Liver (tissue), 9 donors: ENCODE measurements around the gene DICER1. TPM values are rescaled to one million over a fixed set of nuclear protein-coding genes. Genes with fewer than 3 reads are reported as not detected.

Experiments used
- DNase-seq: peaks from one replicate; pipeline ENCODE4 v3.0.0-alpha.2; 2017; ENCODE audit warnings: low spot score
- H3K27ac ChIP-seq, 2 donors: one replicate each; pipeline ENCODE4 v1.7.0; 2013; ENCODE audit warnings: inconsistent platforms in 2 of 2, low read length in 2 of 2, control low read depth in 1 of 2, low read depth in 1 of 2, mild to moderate bottlenecking in 1 of 2
- H3K27me3 ChIP-seq, 4 donors: one replicate each; pipeline versions ENCODE4 v1.6.1 to v1.7.0; 2013; ENCODE audit warnings: low read length in 3 of 4, inconsistent platforms in 1 of 4, mild to moderate bottlenecking in 1 of 4, moderate library complexity in 1 of 4; ENCODE audit not compliant: control insufficient read depth in 4 of 4, insufficient read depth in 4 of 4
- H3K36me3 ChIP-seq, 4 donors: one replicate each; pipeline versions ENCODE4 v1.6.1 to v1.7.0; 2013; ENCODE audit warnings: low read length in 3 of 4, mild to moderate bottlenecking in 3 of 4, low read depth in 1 of 4, moderate library complexity in 1 of 4; ENCODE audit not compliant: control insufficient read depth in 4 of 4, insufficient read depth in 3 of 4
- H3K4me1 ChIP-seq, 4 donors: one replicate each; pipeline versions ENCODE4 v1.6.1 to v1.7.0; 2013; ENCODE audit warnings: low read length in 3 of 4, mild to moderate bottlenecking in 3 of 4, moderate library complexity in 1 of 4; ENCODE audit not compliant: control insufficient read depth in 4 of 4, insufficient read depth in 4 of 4
- H3K4me3 ChIP-seq, 3 donors: one replicate each; pipeline versions ENCODE4 v1.6.1 to v1.7.0; 2013; ENCODE audit warnings: low read length in 3 of 3, control low read depth in 1 of 3, low read depth in 1 of 3, mild to moderate bottlenecking in 1 of 3
- H3K9ac ChIP-seq, 2 donors: one replicate each; pipeline ENCODE4 v1.7.0; 2013; ENCODE audit warnings: low read length in 2 of 2, mild to moderate bottlenecking in 2 of 2, moderate library complexity in 2 of 2, control low read depth in 1 of 2, low read depth in 1 of 2
- H3K9me3 ChIP-seq, 4 donors: one replicate each; pipeline versions ENCODE4 v1.6.1 to v1.7.0; 2013; ENCODE audit warnings: low read length in 3 of 4; ENCODE audit not compliant: control insufficient read depth in 4 of 4
- FOXA1 ChIP-seq: IDR thresholded peaks from 2 replicates; pipeline ENCODE4 v1.6.1; 2016; ENCODE audit warnings: antibody characterized with exemption
- FOXA2 ChIP-seq: IDR thresholded peaks from 2 replicates; pipeline ENCODE4 v1.6.1; 2016; ENCODE audit warnings: antibody characterized with exemption
- GABPA ChIP-seq, 2 donors: IDR thresholded peaks in 1 of 2; conservative IDR thresholded peaks in 1 of 2; 2 replicates each; pipeline ENCODE4 v1.6.1; 2016; ENCODE audit warnings: antibody characterized with exemption in 2 of 2, mild to moderate bottlenecking in 1 of 2, moderate library complexity in 1 of 2
- HNF4A ChIP-seq, 2 donors: conservative IDR thresholded peaks; 2 replicates each; pipeline ENCODE4 v1.6.1; 2016; ENCODE audit warnings: antibody characterized with exemption in 2 of 2, mild to moderate bottlenecking in 2 of 2
- HNF4G ChIP-seq: IDR thresholded peaks from 2 replicates; pipeline ENCODE4 v1.6.1; 2016; ENCODE audit warnings: antibody characterized with exemption
- JUND ChIP-seq, 2 donors: IDR thresholded peaks; 2 replicates each; pipeline ENCODE4 v1.6.1; 2016; ENCODE audit warnings: antibody characterized with exemption in 2 of 2
- MAX ChIP-seq: IDR thresholded peaks from 2 replicates; pipeline ENCODE4 v1.6.1; 2016; ENCODE audit warnings: antibody characterized with exemption
- NR2F2 ChIP-seq: IDR thresholded peaks from 2 replicates; pipeline ENCODE4 v1.6.1; 2016; ENCODE audit warnings: antibody characterized with exemption
- RAD21 ChIP-seq, 2 donors: IDR thresholded peaks; 2 replicates each; pipeline ENCODE4 v1.6.1; 2016; ENCODE audit warnings: antibody characterized with exemption in 2 of 2, mild to moderate bottlenecking in 2 of 2
- REST ChIP-seq: IDR thresholded peaks from 2 replicates; pipeline ENCODE4 v1.6.1; 2016; ENCODE audit warnings: antibody characterized with exemption, mild to moderate bottlenecking
- RXRA ChIP-seq, 2 donors: IDR thresholded peaks; 2 replicates each; pipeline ENCODE4 v1.6.1; 2017 to 2018; ENCODE audit warnings: antibody characterized with exemption in 2 of 2, mild to moderate bottlenecking in 1 of 2
- SP1 ChIP-seq: IDR thresholded peaks from 2 replicates; pipeline ENCODE4 v1.6.1; 2018; ENCODE audit warnings: antibody characterized with exemption, mild to moderate bottlenecking
- TAF1 ChIP-seq: conservative IDR thresholded peaks from 2 replicates; pipeline ENCODE4 v1.6.1; 2016; ENCODE audit warnings: antibody characterized with exemption, mild to moderate bottlenecking
- YY1 ChIP-seq: IDR thresholded peaks from 2 replicates; pipeline ENCODE4 v1.6.1; 2016; ENCODE audit warnings: antibody characterized with exemption, mild to moderate bottlenecking
- ZBTB33 ChIP-seq: IDR thresholded peaks from 2 replicates; pipeline ENCODE4 v1.6.1; 2016; ENCODE audit warnings: antibody characterized with exemption
- WGBS: extraction: QIAGEN DNeasy Blood & Tissue Kit; methylation state at CpG from one replicate; pipeline ENCODE4 v1.1.7; 2013; 5-methylcytosine and 5-hydroxymethylcytosine counted together
- polyA plus RNA-seq, 2 donors: library from polyadenylated mRNA; stranded (reverse) in 1 of 2; unstranded in 1 of 2; fragments of 200-250 nt in 1 of 2; fragments of >200 nt in 1 of 2; fragmentation: Nextera tagmentation in 1 of 2; extraction: Ambion mirVana in 1 of 2; gene quantifications; one replicate each; pipeline versions ENCODE4 v1.2.1 to v1.2.3, GENCODE V29; 2013 to 2015
- total RNA-seq, 2 donors: library from RNA; depleted of rRNA; stranded (reverse); fragments of >200 nt; gene quantifications; one replicate each; pipeline ENCODE4 v1.2.3, GENCODE V29; 2014
- TF ChIP-seq, protein P1 (sequence below): IDR thresholded peaks from 2 replicates; pipeline ENCODE4 v1.6.1; 2016; ENCODE audit warnings: antibody characterized with exemption
- TF ChIP-seq, protein P2 (sequence below): fragments of 150-350 bp; IDR thresholded peaks from 2 replicates; pipeline ENCODE4 v1.5.1; 2017; ENCODE audit warnings: improper control_type of control experiment, low read depth, low read length; ENCODE audit not compliant: missing input control
- donor health status: healthy.
- donor health status: healthy.
- donor health status: healthy.
- donor health status: healthy.
- donor health status: healthy.

The DICER1 gene
- total and polyA plus RNA-seq, 4 donors, result 7.5 to 43.6 (median 20.3) TPM

- Histone ChIP-seq H3K9me3 (no peaks in the 10 kb centered on the region), H3K27ac (no peak overlapping the region), H3K4me3 (no peak overlapping the region), H3K27me3 (peaks cover 0 to 9% (median 0%) of the 10 kb centered on the region in 4 donors), H3K36me3 (no peaks in the 10 kb centered on the region), H3K9ac (no peak overlapping the region), H3K4me1 (no peaks in the 10 kb centered on the region)
- DNase-seq, result no peak
- no peak for TF ChIP-seq FOXA2
- TF ChIP-seq, protein P1, sequence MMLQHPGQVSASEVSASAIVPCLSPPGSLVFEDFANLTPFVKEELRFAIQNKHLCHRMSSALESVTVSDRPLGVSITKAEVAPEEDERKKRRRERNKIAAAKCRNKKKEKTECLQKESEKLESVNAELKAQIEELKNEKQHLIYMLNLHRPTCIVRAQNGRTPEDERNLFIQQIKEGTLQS, result no peak
- TF ChIP-seq MAX, result no peak
- no peak for TF ChIP-seq RAD21 (IDR thresholded peaks at IDR 0.05)
- TF ChIP-seq GABPA (IDR thresholded peaks at IDR 0.05 in 1 of 2, conservative IDR thresholded peaks at IDR 0.05 in 1 of 2), result no peak
- TF ChIP-seq JUND (IDR thresholded peaks at IDR 0.05), result no peak
- TF ChIP-seq SP1, result no peak
- no peak for TF ChIP-seq FOXA1
- no peak for TF ChIP-seq NR2F2
- no peak for TF ChIP-seq TAF1
- TF ChIP-seq RXRA (IDR thresholded peaks at IDR 0.05), result no peak
- 80% methylated on average over 5 of the region's 5 CpGs for WGBS
Observed at GRCh38 chr14:95041477-95042020, 115.8 kb downstream of the DICER1 start.

DNA sequence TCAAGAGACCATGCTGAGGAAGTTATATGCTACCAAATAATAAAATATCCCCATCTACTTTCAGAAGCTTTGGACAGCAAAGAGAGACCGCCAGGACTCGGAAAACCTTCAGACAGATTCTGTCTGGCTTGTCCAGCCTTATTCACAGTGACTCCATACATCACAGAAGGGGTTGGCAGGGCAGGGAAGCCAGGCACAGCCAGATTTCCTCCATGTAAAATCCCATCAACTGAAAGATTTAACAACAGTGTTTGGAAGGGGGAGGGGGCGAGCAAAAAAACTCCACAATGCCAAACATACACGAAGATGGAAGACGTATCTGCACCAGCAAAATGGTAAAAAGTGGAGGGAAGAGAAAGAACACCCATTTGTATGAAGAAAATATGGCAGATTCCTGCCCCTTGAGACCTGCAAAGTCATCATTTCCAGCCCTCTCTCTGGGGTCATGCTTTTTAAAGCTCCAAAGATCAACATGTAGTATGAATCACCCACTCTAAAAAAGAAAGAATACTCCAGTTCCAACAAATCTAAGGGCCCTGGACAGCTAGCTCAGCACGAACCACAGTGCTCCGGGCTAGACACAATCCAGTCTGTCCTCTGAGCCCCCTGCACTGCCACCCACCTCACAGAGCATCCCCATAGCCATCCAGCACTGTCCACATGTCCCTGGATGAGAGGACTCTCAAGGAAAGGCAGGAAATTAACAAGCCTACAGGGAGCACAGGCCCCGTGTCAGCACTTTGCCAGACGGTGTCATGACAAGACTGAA lies 116.4 kb downstream of the DICER1 start:
- Histone ChIP-seq H3K27me3 (peaks cover 0 to 9% (median 0%) of the 10 kb centered on the region in 4 donors), H3K9ac (no peak overlapping the region), H3K9me3 (no peaks in the 10 kb centered on the region), H3K4me1 (no peaks in the 10 kb centered on the region), H3K36me3 (no peaks in the 10 kb centered on the region), H3K27ac (no peak overlapping the region), H3K4me3 (no peak overlapping the region)
- TF ChIP-seq NR2F2, result no peak
- TF ChIP-seq YY1, result no peak
- TF ChIP-seq JUND (IDR thresholded peaks at IDR 0.05), result no peak
- no peak for TF ChIP-seq HNF4A (conservative IDR thresholded peaks at IDR 0.05)
- no peak for TF ChIP-seq ZBTB33
- TF ChIP-seq, protein P1, result no peak
- no peak for TF ChIP-seq REST
- TF ChIP-seq RAD21 (IDR thresholded peaks at IDR 0.05), result no peak
- TF ChIP-seq HNF4G, result no peak
- no peak for TF ChIP-seq GABPA (IDR thresholded peaks at IDR 0.05 in 1 of 2, conservative IDR thresholded peaks at IDR 0.05 in 1 of 2)
- TF ChIP-seq, protein P2, sequence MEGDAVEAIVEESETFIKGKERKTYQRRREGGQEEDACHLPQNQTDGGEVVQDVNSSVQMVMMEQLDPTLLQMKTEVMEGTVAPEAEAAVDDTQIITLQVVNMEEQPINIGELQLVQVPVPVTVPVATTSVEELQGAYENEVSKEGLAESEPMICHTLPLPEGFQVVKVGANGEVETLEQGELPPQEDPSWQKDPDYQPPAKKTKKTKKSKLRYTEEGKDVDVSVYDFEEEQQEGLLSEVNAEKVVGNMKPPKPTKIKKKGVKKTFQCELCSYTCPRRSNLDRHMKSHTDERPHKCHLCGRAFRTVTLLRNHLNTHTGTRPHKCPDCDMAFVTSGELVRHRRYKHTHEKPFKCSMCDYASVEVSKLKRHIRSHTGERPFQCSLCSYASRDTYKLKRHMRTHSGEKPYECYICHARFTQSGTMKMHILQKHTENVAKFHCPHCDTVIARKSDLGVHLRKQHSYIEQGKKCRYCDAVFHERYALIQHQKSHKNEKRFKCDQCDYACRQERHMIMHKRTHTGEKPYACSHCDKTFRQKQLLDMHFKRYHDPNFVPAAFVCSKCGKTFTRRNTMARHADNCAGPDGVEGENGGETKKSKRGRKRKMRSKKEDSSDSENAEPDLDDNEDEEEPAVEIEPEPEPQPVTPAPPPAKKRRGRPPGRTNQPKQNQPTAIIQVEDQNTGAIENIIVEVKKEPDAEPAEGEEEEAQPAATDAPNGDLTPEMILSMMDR, result no peak
- TF ChIP-seq RXRA (IDR thresholded peaks at IDR 0.05), result no peak
- WGBS, result 71% methylated on average over 9 of the region's 9 CpGs
- no peak for DNase-seq
